H1 (cell line): ENCODE measurements around the gene KCTD11. TPM values are rescaled to one million over a fixed set of nuclear protein-coding genes. Genes with fewer than 3 reads are reported as not detected.

Experiments used
- POU5F1 ChIP-seq: IDR thresholded peaks from 2 replicates; pipeline ENCODE4 v1.6.1; 2011; ENCODE audit warnings: low read depth, mild to moderate bottlenecking, low read length, moderate library complexity
- polyA plus RNA-seq, 7 experiments: library from polyadenylated mRNA; depleted of rRNA in 3 of 7; stranded (reverse) in 5 of 7; unstranded in 2 of 7; fragments of >200 nt in 5 of 7; fragments of 200-250 nt in 2 of 7; gene quantifications; 1 replicate in 5 of 7; 2 replicates in 1 of 7; 4 replicates in 1 of 7; pipeline versions ENCODE4 v1.2.1 to v1.2.3, GENCODE V29; 2011 to 2013; ENCODE audit warnings: missing spikeins in 2 of 7, mixed read lengths in 2 of 7
- total RNA-seq: library from RNA; stranded (reverse); fragmentation: NEBNext Ultra II Directional; extraction: Animal tissue kit (Norgen Biotek cat#: 25700); gene quantifications from 2 replicates; pipeline ENCODE4 v1.2.1, GENCODE V29; 2021

The KCTD11 gene
- total and polyA plus RNA-seq, 2 of the 8 experiments (the other 6 are each of a cell fraction or from before 2014, with no cell fraction given) = 8.6 to 9.2 TPM

- no peak for TF ChIP-seq POU5F1
These were observed 31.4 kb downstream of the KCTD11 start (continued) for GRCh38 chr17:7383371-7383741.
